ENCODE measurements around the gene RNF224. TPM values are rescaled to one million over a fixed set of nuclear protein-coding genes. Genes with fewer than 3 reads are reported as not detected.

Gene RNF224
- polyA plus RNA-seq, 2 of the 4 experiments (the other 2 are of a cell fraction) = 0.04 TPM; not detected in 1

GRCh38 chr9:137206602-137207001 is 20.7 kb upstream of the RNF224 start:
- FAIRE-seq = no peak

GRCh38 chr9:137211532-137211931 is 15.8 kb upstream of the RNF224 start:
- 84% methylated on average over 13 of the region's 13 CpGs for WGBS (ENCODE audit: missing lambda C conversion rate)
- ATAC-seq = no peak
- no peak overlapping the region for H3K4me3 ChIP-seq

More at GRCh38 chr9:137206602-137207001, 20.7 kb upstream of the RNF224 start:
- TF ChIP-seq BHLHE40 (IDR thresholded peaks at IDR 0.05; ENCODE audit: low read depth, low read length) (no peak), CEBPB (IDR thresholded peaks at IDR 0.05) (no peak), HDAC2 (IDR thresholded peaks at IDR 0.05) (no peak), EHF (CRISPR knock-in tag; IDR thresholded peaks at IDR 0.05) (no peak), EP300 (IDR thresholded peaks at IDR 0.05) (no peak)
- TF ChIP-seq, protein P1, sequence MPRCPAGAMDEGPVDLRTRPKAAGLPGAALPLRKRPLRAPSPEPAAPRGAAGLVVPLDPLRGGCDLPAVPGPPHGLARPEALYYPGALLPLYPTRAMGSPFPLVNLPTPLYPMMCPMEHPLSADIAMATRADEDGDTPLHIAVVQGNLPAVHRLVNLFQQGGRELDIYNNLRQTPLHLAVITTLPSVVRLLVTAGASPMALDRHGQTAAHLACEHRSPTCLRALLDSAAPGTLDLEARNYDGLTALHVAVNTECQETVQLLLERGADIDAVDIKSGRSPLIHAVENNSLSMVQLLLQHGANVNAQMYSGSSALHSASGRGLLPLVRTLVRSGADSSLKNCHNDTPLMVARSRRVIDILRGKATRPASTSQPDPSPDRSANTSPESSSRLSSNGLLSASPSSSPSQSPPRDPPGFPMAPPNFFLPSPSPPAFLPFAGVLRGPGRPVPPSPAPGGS (IDR thresholded peaks at IDR 0.05) = no peak
- TF ChIP-seq, protein P2, sequence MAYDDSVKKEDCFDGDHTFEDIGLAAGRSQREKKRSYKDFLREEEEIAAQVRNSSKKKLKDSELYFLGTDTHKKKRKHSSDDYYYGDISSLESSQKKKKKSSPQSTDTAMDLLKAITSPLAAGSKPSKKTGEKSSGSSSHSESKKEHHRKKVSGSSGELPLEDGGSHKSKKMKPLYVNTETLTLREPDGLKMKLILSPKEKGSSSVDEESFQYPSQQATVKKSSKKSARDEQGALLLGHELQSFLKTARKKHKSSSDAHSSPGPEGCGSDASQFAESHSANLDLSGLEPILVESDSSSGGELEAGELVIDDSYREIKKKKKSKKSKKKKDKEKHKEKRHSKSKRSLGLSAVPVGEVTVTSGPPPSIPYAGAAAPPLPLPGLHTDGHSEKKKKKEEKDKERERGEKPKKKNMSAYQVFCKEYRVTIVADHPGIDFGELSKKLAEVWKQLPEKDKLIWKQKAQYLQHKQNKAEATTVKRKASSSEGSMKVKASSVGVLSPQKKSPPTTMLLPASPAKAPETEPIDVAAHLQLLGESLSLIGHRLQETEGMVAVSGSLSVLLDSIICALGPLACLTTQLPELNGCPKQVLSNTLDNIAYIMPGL (CRISPR knock-in tag; IDR thresholded peaks at IDR 0.05; ENCODE audit: borderline replicate concordance) = no peak
- TF ChIP-seq, protein P3, sequence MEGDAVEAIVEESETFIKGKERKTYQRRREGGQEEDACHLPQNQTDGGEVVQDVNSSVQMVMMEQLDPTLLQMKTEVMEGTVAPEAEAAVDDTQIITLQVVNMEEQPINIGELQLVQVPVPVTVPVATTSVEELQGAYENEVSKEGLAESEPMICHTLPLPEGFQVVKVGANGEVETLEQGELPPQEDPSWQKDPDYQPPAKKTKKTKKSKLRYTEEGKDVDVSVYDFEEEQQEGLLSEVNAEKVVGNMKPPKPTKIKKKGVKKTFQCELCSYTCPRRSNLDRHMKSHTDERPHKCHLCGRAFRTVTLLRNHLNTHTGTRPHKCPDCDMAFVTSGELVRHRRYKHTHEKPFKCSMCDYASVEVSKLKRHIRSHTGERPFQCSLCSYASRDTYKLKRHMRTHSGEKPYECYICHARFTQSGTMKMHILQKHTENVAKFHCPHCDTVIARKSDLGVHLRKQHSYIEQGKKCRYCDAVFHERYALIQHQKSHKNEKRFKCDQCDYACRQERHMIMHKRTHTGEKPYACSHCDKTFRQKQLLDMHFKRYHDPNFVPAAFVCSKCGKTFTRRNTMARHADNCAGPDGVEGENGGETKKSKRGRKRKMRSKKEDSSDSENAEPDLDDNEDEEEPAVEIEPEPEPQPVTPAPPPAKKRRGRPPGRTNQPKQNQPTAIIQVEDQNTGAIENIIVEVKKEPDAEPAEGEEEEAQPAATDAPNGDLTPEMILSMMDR (IDR thresholded peaks at IDR 0.05) = no peak
- peak overlapping the region in 1 of 2 experiments; percentile 97; a peak in 3 of 6 replicates for H3K27ac ChIP-seq
- H3K4me1 ChIP-seq = peaks cover 24% of the 10 kb centered on the region
- H3K4me3 ChIP-seq = peak overlapping the region; percentile 93
- WGBS (ENCODE audit: missing lambda C conversion rate) = 65% methylated on average over 7 of the region's 7 CpGs
- no peak for DNase-seq (ENCODE audit: low read depth in 1 of 2, low spot score in 1 of 2)
- POLR2A ChIA-PET = interaction anchor here (1.1 to 1.5 kb wide), 2 partner anchors 18 to 34 kb away, joined by 3 to 5 read pairs; partner anchors contain the start of genes SSNA1 and TUBB4B
- H3K9me3 ChIP-seq = no peaks in the 10 kb centered on the region
- no peak for ATAC-seq
- H3K4me2 ChIP-seq = peak overlapping the region; percentile 86
- CTCF ChIA-PET = interaction anchor here (0.9 to 4.0 kb wide), 6 partner anchors 12 to 65 kb away, joined by 3 to 24 read pairs (median 6); partner anchors contain the start of genes ANAPC2, RNF224 and SSNA1

GRCh38 chr9:137212520-137212919 is 14.8 kb upstream of the RNF224 start:
- POLR2A ChIA-PET = no interaction called here
- TF ChIP-seq RCOR1 (IDR thresholded peaks at IDR 0.05; ENCODE audit: low read depth, low read length) (no peak), FOSL2 (IDR thresholded peaks at IDR 0.05) (no peak), FOSL2 (CRISPR knock-in tag; IDR thresholded peaks at IDR 0.05) (no peak), SREBF2 (IDR thresholded peaks at IDR 0.05) (no peak), RFX5 (IDR thresholded peaks at IDR 0.05) (no peak), NPAS2 (CRISPR knock-in tag; IDR thresholded peaks at IDR 0.05; ENCODE audit: borderline replicate concordance) (no peak), POLR2AphosphoS2 (conservative IDR thresholded peaks at IDR 0.05; ENCODE audit: low read length) (no peak), NR3C1 (IDR thresholded peaks at IDR 0.05) (no peak), CHD2 (IDR thresholded peaks at IDR 0.05; ENCODE audit: low read length, partially characterized antibody) (no peak), ELK1 (IDR thresholded peaks at IDR 0.05; ENCODE audit: low read depth, low read length) (no peak)
- TF ChIP-seq, protein P4, sequence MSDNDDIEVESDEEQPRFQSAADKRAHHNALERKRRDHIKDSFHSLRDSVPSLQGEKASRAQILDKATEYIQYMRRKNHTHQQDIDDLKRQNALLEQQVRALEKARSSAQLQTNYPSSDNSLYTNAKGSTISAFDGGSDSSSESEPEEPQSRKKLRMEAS (IDR thresholded peaks at IDR 0.05) = no peak
- 86% methylated on average over 19 of the region's 21 CpGs for WGBS (ENCODE audit: missing lambda C conversion rate)

More at GRCh38 chr9:137211532-137211931, 15.8 kb upstream of the RNF224 start:
- no peaks in the 10 kb centered on the region for H3K9me3 ChIP-seq
- CTCF ChIA-PET = interaction anchor here (1.5 to 9.9 kb wide), 4 partner anchors 16 to 33 kb away, joined by 3 to 71 read pairs (median 11); partner anchors contain the start of genes RNF224, SSNA1 and TUBB4B
- no peak for DNase-seq (ENCODE audit: low read depth in 1 of 2, low spot score in 1 of 2)
- no peak overlapping the region for H3K27ac ChIP-seq
- POLR2A ChIA-PET = no interaction called here
- H3K4me2 ChIP-seq = no peak overlapping the region
- peaks cover 7% of the 10 kb centered on the region for H3K4me1 ChIP-seq
- no peak for FAIRE-seq
- TF ChIP-seq RAD21 (conservative IDR thresholded peaks at IDR 0.05 in 1 of 2, IDR thresholded peaks at IDR 0.05 in 1 of 2) (no peak), JUN (IDR thresholded peaks at IDR 0.05) (0 out of 5 replicates have a peak, but pooled peaks of 1 of the 2 experiments have one; percentile 4)

More at GRCh38 chr9:137212520-137212919, 14.8 kb upstream of the RNF224 start:
- Histone ChIP-seq H3K9me3 (no peaks in the 10 kb centered on the region), H3K4me3 (no peak overlapping the region), H3K4me1 (peaks cover 9% of the 10 kb centered on the region), H3K27ac (no peak overlapping the region), H3K4me2 (no peak overlapping the region)
- DNase-seq (ENCODE audit: low read depth in 1 of 2, low spot score in 1 of 2) (no peak), FAIRE-seq (no peak), ATAC-seq (peak in 1 of 2 experiments; percentile 36; a peak in 3 of 6 replicates)
- CTCF ChIA-PET = interaction anchor here (0.9 to 9.9 kb wide), 7 partner anchors 11 to 145 kb away, joined by 3 to 71 read pairs (median 4); partner anchors contain the start of genes RNF224, SSNA1 and TUBB4B
